Liver (tissue), 9 donors: ENCODE data around the gene ERMN. TPM values are rescaled to one million over a fixed set of nuclear protein-coding genes. Genes with fewer than 3 reads are reported as not detected.
"Not testable (repeated sequence)": the region's sequence is repeated elsewhere in the genome, so short reads cannot be mapped to it uniquely, and the experiment has no call there.

ENCODE experiments used
- DNase-seq: peaks from one replicate; pipeline ENCODE4 v3.0.0-alpha.2; 2017; ENCODE audit warnings: low spot score
- H3K27ac ChIP-seq, 2 donors: one replicate each; pipeline ENCODE4 v1.7.0; 2013; ENCODE audit warnings: inconsistent platforms in 2 of 2, low read length in 2 of 2, control low read depth in 1 of 2, low read depth in 1 of 2, mild to moderate bottlenecking in 1 of 2
- H3K27me3 ChIP-seq, 4 donors: one replicate each; pipeline versions ENCODE4 v1.6.1 to v1.7.0; 2013; ENCODE audit warnings: low read length in 3 of 4, inconsistent platforms in 1 of 4, mild to moderate bottlenecking in 1 of 4, moderate library complexity in 1 of 4; ENCODE audit not compliant: control insufficient read depth in 4 of 4, insufficient read depth in 4 of 4
- H3K36me3 ChIP-seq, 4 donors: one replicate each; pipeline versions ENCODE4 v1.6.1 to v1.7.0; 2013; ENCODE audit warnings: low read length in 3 of 4, mild to moderate bottlenecking in 3 of 4, low read depth in 1 of 4, moderate library complexity in 1 of 4; ENCODE audit not compliant: control insufficient read depth in 4 of 4, insufficient read depth in 3 of 4
- H3K4me1 ChIP-seq, 4 donors: one replicate each; pipeline versions ENCODE4 v1.6.1 to v1.7.0; 2013; ENCODE audit warnings: low read length in 3 of 4, mild to moderate bottlenecking in 3 of 4, moderate library complexity in 1 of 4; ENCODE audit not compliant: control insufficient read depth in 4 of 4, insufficient read depth in 4 of 4
- H3K4me3 ChIP-seq, 3 donors: one replicate each; pipeline versions ENCODE4 v1.6.1 to v1.7.0; 2013; ENCODE audit warnings: low read length in 3 of 3, control low read depth in 1 of 3, low read depth in 1 of 3, mild to moderate bottlenecking in 1 of 3
- H3K9ac ChIP-seq, 2 donors: one replicate each; pipeline ENCODE4 v1.7.0; 2013; ENCODE audit warnings: low read length in 2 of 2, mild to moderate bottlenecking in 2 of 2, moderate library complexity in 2 of 2, control low read depth in 1 of 2, low read depth in 1 of 2
- H3K9me3 ChIP-seq, 4 donors: one replicate each; pipeline versions ENCODE4 v1.6.1 to v1.7.0; 2013; ENCODE audit warnings: low read length in 3 of 4; ENCODE audit not compliant: control insufficient read depth in 4 of 4
- ATF3 ChIP-seq: IDR thresholded peaks from 2 replicates; pipeline ENCODE4 v1.6.1; 2016; ENCODE audit warnings: antibody characterized with exemption
- FOXA1 ChIP-seq: IDR thresholded peaks from 2 replicates; pipeline ENCODE4 v1.6.1; 2016; ENCODE audit warnings: antibody characterized with exemption
- FOXA2 ChIP-seq: IDR thresholded peaks from 2 replicates; pipeline ENCODE4 v1.6.1; 2016; ENCODE audit warnings: antibody characterized with exemption
- JUND ChIP-seq, 2 donors: IDR thresholded peaks; 2 replicates each; pipeline ENCODE4 v1.6.1; 2016; ENCODE audit warnings: antibody characterized with exemption in 2 of 2
- NR2F2 ChIP-seq: IDR thresholded peaks from 2 replicates; pipeline ENCODE4 v1.6.1; 2016; ENCODE audit warnings: antibody characterized with exemption
- RAD21 ChIP-seq, 2 donors: IDR thresholded peaks; 2 replicates each; pipeline ENCODE4 v1.6.1; 2016; ENCODE audit warnings: antibody characterized with exemption in 2 of 2, mild to moderate bottlenecking in 2 of 2
- REST ChIP-seq: IDR thresholded peaks from 2 replicates; pipeline ENCODE4 v1.6.1; 2016; ENCODE audit warnings: antibody characterized with exemption, mild to moderate bottlenecking
- RXRA ChIP-seq, 2 donors: IDR thresholded peaks; 2 replicates each; pipeline ENCODE4 v1.6.1; 2017 to 2018; ENCODE audit warnings: antibody characterized with exemption in 2 of 2, mild to moderate bottlenecking in 1 of 2
- ZBTB33 ChIP-seq: IDR thresholded peaks from 2 replicates; pipeline ENCODE4 v1.6.1; 2016; ENCODE audit warnings: antibody characterized with exemption
- WGBS: extraction: QIAGEN DNeasy Blood & Tissue Kit; methylation state at CpG from one replicate; pipeline ENCODE4 v1.1.7; 2013; 5-methylcytosine and 5-hydroxymethylcytosine counted together
- polyA plus RNA-seq, 2 donors: library from polyadenylated mRNA; stranded (reverse) in 1 of 2; unstranded in 1 of 2; fragments of 200-250 nt in 1 of 2; fragments of >200 nt in 1 of 2; fragmentation: Nextera tagmentation in 1 of 2; extraction: Ambion mirVana in 1 of 2; gene quantifications; one replicate each; pipeline versions ENCODE4 v1.2.1 to v1.2.3, GENCODE V29; 2013 to 2015
- total RNA-seq, 2 donors: library from RNA; depleted of rRNA; stranded (reverse); fragments of >200 nt; gene quantifications; one replicate each; pipeline ENCODE4 v1.2.3, GENCODE V29; 2014
- donor health status: healthy.
- donor health status: healthy.
- donor health status: healthy.
- donor health status: healthy.
- donor health status: healthy.

ERMN gene
- total and polyA plus RNA-seq, 4 donors, result 0.05 to 0.08 TPM; not detected in 2

GRCh38 chr2:157348291-157348921, 22.8 kb upstream of the ERMN start (continued):
- TF ChIP-seq ZBTB33, result no peak

GRCh38 chr2:157345647-157346389, 20.2 kb upstream of the ERMN start:
- no peak overlapping the region for H3K9ac ChIP-seq
- WGBS, result 77% methylated on average over 2 of the region's 2 CpGs
- DNase-seq, result no peak
- no peak for TF ChIP-seq JUND (IDR thresholded peaks at IDR 0.05)
- TF ChIP-seq FOXA2, result no peak
- TF ChIP-seq FOXA1, result no peak
- no peak for TF ChIP-seq ATF3
- no peak for TF ChIP-seq REST
- TF ChIP-seq RAD21 (IDR thresholded peaks at IDR 0.05), result no peak
- no peak for TF ChIP-seq RXRA (IDR thresholded peaks at IDR 0.05)
- TF ChIP-seq ZBTB33, result no peak
- no peak for TF ChIP-seq NR2F2
- H3K4me1 ChIP-seq, result no peaks in the 10 kb centered on the region
- peaks cover 0 to 10% (median 3%) of the 10 kb centered on the region in 4 donors for H3K9me3 ChIP-seq
- no peak overlapping the region for H3K4me3 ChIP-seq
- no peak overlapping the region for H3K27ac ChIP-seq
- H3K36me3 ChIP-seq, result peaks cover 0 to 2% (median 0%) of the 10 kb centered on the region in 4 donors
- H3K27me3 ChIP-seq, result no peaks in the 10 kb centered on the region

GRCh38 chr2:157341381-157341780, 15.8 kb upstream of the ERMN start:
- H3K4me3 ChIP-seq, H3K4me1 ChIP-seq, H3K9me3 ChIP-seq, H3K9ac ChIP-seq, H3K36me3 ChIP-seq, H3K27ac ChIP-seq, H3K27me3 ChIP-seq, DNase-seq: not testable (repeated sequence)
- WGBS, result 99% methylated on average over 2 of the region's 2 CpGs
